ENCODE measurements around the gene AIFM2.

- TF ChIP-seq POLR2AphosphoS5 (IDR thresholded peaks at IDR 0.05; ENCODE audit: borderline replicate concordance, low read depth, low read length): no peak
- no peak for TF ChIP-seq EZH2 (IDR thresholded peaks at IDR 0.05)
Measured at GRCh38 chr10:70145166-70145665, 12.6 kb upstream of the AIFM2 start.
